Activated naive CD4-positive, alpha-beta T cell treated with anti-CD3 and anti-CD28 coated beads, Interleukin-2, amount 50 U/mL, for 16 hours (primary cell): ENCODE data around the gene FARP2.

ENCODE experiments used
- DNase-seq: peaks from one replicate; pipeline ENCODE4 v3.0.0-alpha.2; 2020

Gene FARP2

GRCh38 chr2:241324775-241325174, 31.3 kb upstream of the FARP2 start:
- no peak for DNase-seq

GRCh38 chr2:241325257-241325656, 30.8 kb upstream of the FARP2 start:
- no peak for DNase-seq

- DNase-seq: no peak
Measured at GRCh38 chr2:241329669-241330615, 26.1 kb upstream of the FARP2 start.

GRCh38 chr2:241330616-241330981, 25.5 kb upstream of the FARP2 start:
- DNase-seq: no peak

GRCh38 chr2:241334813-241335212, 21.3 kb upstream of the FARP2 start:
- no peak for DNase-seq

GRCh38 chr2:241339839-241340630, 16.1 kb upstream of the FARP2 start:
- DNase-seq: no peak

- DNase-seq: no peak
Measured at GRCh38 chr2:241340631-241341163, 15.4 kb upstream of the FARP2 start.

- no peak for DNase-seq
Measured at GRCh38 chr2:241344925-241345651, 11.0 kb upstream of the FARP2 start.

- DNase-seq: no peak
Measured at GRCh38 chr2:241349941-241350340, 6.1 kb upstream of the FARP2 start.

- DNase-seq: no peak
Measured at GRCh38 chr2:241350530-241350877, 5.6 kb upstream of the FARP2 start.

GRCh38 chr2:241350878-241351639, 5.0 kb upstream of the FARP2 start:
- no peak for DNase-seq

- DNase-seq: no peak
Measured at GRCh38 chr2:241351640-241352031, 4.4 kb upstream of the FARP2 start.

GRCh38 chr2:241352227-241352626, 3.9 kb upstream of the FARP2 start:
- DNase-seq: no peak

- peak; percentile 62 for DNase-seq
Measured at GRCh38 chr2:241354668-241355658, 1.1 kb upstream of the FARP2 start.

- no peak for DNase-seq
Measured at GRCh38 chr2:241356871-241357260, 781 bp downstream of the FARP2 start.

GRCh38 chr2:241357531-241357930, 1.4 kb downstream of the FARP2 start:
- no peak for DNase-seq

- no peak for DNase-seq
Measured at GRCh38 chr2:241358470-241358869, 2.4 kb downstream of the FARP2 start.

- no peak for DNase-seq
Measured at GRCh38 chr2:241359481-241360045, 3.5 kb downstream of the FARP2 start.

GRCh38 chr2:241363426-241363825, 7.3 kb downstream of the FARP2 start:
- no peak for DNase-seq

GRCh38 chr2:241364781-241365180, 8.7 kb downstream of the FARP2 start:
- DNase-seq: no peak

- no peak for DNase-seq
Measured at GRCh38 chr2:241366678-241367077, 10.6 kb downstream of the FARP2 start.
